ENCODE data around the gene PRKCG. TPM values are rescaled to one million over a fixed set of nuclear protein-coding genes. Genes with fewer than 3 reads are reported as not detected.

Gene PRKCG
- total RNA-seq, 2 donors from 2014 or later: 0.48 TPM; not detected in 1

Other genes with a start within 250 kb of the PRKCG start
- gene NLRP12, start 57.9 kb upstream of the PRKCG start, total RNA-seq: 1 to 10 TPM; 1.8 to 2.0 TPM
- gene MYADM, start 14.3 kb upstream of the PRKCG start, total RNA-seq: 100 to 1,000 TPM; 360 to 372 TPM
- not detected for gene CACNG7, start 27.1 kb downstream of the PRKCG start, total RNA-seq
- gene CACNG8, start 80.7 kb downstream of the PRKCG start, total RNA-seq: under 1 TPM; 0.05 to 0.09 TPM
- gene CACNG6, start 109.4 kb downstream of the PRKCG start, total RNA-seq: not detected
- under 1 TPM in 1 of 2 donors, not detected in 1; 0.60 TPM for gene VSTM1, start 181.7 kb downstream of the PRKCG start, total RNA-seq
- not detected for gene TARM1, start 199.2 kb downstream of the PRKCG start, total RNA-seq
- gene OSCAR, start 218.6 kb downstream of the PRKCG start, total RNA-seq: 1 to 10 TPM; 3.9 to 5.0 TPM
- 100 to 1,000 TPM in 1 of 2 donors, 10 to 100 TPM in 1; 59.3 to 105 TPM for gene NDUFA3, start 220.7 kb downstream of the PRKCG start, total RNA-seq
- gene TFPT, start 233.5 kb downstream of the PRKCG start, total RNA-seq: 10 to 100 TPM; 13.3 to 14.8 TPM
- gene PRPF31, start 233.6 kb downstream of the PRKCG start, total RNA-seq: 10 to 100 TPM; 33.6 to 37.6 TPM

Data from posterior vena cava (tissue), 2 donors.